Dedifferentiated amniotic fluid mesenchymal stem cell (primary cell): ENCODE results near the gene B3GALT6.

Experiments
- DNase-seq: peaks from one replicate; pipeline ENCODE4 v3.0.0-alpha.2; 2016; ENCODE audit errors: extremely low spot score

B3GALT6 gene

DNA sequence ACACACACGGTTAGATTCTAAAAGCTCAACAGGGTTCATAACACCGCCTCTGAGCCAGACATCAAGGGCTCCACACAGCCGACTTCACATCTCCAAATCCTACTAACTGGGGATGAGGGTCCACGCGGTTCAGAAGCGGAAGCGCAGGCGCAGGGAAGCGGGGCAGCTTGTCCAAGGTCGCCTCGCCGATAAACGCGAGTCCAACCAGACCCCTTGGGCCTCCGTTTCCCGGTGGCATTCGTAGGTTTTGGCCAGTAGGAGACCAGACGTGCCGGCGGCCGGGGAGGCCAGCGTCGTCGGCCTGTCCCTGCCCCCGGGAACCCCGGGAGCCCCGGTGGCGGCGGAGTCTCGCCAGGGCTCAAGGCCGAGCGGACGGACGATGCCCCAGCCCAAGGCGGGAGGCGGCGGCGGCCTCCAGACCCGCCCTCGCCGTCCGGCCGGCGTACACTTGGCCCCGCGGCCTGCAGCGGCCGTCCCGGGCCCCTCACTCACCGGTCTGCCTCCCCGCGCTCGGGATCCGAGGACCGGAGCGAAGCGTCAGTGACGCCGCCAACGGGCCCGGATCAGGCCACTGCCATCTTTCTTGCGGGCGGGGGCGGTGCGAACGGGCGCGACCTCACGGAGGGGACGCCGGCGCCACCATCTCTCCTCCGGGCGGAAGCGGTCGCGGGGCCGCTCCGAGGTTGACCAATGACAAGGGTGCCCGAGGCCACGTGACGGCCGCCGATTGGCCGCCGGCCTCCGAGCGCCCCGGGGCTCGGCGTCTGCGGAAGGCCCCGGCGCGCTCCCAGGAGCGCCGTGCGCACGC lies 433 bp upstream of the B3GALT6 start, which contains the start of gene SDF4:
Gene SDF4, minus strand, starts transcription at position 602 of the 808 bp plus-strand sequence. CDS start 3,229 bp downstream, outside the sequence.
- peak; percentile 90 for DNase-seq

- no peak for DNase-seq
Measured at GRCh38 chr1:1232796-1233566, 944 bp downstream of the B3GALT6 start.

DNA sequence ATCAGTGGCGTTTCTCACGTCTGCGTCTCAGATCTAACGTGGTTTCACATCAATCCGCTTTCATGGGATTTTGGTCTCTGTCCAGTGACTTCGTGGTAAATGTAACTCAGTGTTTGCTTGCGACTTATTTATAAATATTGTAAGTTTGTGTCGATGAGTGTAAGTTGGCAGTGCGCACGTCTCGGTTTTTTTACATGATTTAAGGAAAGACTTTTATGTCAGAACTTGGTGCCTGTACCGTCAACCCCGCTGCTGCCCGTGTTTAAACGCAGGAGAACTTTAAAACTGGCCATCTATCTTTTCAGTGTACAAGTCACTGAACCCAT lies 1.5 kb downstream of the B3GALT6 start:
- no peak for DNase-seq

DNA sequence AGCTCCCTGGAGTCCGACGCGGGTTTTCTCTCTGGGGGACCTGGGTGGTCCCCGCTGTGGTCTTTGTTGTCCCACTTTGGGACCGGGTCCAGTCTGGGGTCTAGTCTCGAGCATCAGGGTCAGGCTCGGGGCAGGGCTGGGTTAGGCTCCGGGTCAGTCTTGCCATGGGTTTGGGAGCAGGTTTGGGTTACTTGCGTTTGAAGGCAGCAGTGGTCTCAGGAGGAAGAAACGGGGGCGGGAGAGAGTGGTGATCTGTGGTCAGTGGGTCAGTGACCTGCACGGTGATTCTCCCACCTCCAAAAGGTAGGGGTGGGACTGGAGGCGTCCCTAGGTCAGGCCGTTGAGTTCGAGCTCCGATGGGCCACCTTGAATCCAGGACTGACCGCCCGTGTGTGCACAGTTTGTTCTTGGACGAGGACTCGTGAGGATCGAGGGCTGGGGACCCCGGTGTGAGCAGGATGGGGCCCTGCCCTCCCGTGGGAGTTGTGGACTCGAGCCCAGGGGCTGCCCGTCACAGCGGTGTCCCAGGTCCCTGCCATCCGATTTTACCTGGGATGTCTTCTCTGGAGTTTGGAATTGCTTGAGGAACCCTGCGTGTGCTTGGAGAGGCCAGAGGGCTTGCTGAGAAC lies 2.3 kb downstream of the B3GALT6 start:
- DNase-seq: no peak

- DNase-seq: no peak
Measured at GRCh38 chr1:1235016-1235744, 3.1 kb downstream of the B3GALT6 start.

DNA sequence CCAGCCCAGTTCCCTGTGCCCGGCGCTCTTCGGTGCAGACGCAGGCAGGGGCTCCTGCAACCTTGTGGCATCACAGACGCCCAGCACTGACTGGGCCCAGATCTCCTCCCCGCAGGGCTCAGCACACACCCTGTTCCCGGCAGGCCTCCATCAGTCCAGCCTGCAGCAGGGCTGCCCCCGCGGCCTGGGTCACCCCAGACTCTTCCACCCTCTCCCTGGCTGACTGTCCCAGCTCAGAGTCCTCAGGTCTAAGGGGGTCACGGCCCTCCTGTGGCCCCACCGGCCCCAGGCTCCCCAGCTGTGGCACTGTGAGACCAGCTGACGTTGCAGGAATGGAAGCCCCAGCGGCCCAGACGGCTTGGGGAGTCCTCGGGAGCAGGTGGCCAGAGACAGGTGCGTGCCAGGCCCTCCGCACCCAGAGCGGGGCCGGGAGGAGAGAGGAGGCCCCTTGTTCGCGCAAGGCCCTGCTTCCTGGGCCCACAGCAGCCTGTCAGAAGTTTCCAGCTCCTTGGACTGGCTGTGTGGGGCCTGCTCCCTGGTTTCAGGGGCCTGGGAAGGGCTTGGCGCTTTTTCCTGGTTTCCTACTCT lies 4.2 kb downstream of the B3GALT6 start:
- DNase-seq: no peak

DNA sequence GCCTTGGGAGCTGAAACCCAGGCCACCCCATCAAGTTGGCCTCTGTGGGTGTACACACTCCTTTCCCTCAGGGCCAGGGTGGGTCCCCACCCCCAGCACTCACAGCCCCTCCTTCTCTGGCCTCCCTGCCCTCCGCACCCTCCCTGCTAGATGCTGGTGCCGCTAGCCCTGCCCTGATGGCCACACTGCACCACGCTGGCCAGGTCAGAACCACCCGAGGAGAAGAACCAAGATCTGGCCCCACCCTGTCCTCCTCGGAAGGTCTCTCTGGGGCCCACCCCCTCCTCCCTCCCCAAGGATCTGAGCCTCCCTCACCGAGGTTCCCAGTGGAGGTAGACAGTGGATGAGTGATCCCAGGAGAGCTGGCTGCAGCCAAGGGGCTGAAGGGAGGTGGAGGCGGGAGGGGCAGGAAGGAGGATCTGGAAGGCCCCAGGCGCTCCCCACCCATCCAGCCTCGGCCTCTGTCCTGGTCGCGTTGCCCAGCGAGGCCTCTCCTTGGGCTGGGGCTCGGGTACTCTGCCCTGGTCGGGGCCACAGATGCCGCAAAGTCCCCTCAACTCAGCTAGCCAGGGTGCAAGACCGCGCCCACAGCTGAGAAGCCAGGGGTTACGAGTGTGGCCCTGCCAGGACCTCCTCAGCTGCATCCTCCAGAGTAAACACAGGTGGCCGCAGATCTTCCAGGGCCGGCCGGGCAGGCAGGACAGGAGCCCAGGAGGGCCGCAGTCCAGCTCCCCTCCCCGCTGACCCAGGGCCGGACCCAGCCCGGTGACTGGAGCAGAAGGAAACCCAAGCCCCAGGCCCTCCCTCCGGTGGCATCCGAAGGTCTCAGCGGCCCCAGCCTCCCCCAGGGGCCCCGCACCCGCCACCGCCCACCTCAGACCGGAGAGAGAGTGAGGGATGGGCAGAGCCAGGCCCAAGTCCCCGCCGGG lies 5.2 kb downstream of the B3GALT6 start:
- no peak for DNase-seq

DNA sequence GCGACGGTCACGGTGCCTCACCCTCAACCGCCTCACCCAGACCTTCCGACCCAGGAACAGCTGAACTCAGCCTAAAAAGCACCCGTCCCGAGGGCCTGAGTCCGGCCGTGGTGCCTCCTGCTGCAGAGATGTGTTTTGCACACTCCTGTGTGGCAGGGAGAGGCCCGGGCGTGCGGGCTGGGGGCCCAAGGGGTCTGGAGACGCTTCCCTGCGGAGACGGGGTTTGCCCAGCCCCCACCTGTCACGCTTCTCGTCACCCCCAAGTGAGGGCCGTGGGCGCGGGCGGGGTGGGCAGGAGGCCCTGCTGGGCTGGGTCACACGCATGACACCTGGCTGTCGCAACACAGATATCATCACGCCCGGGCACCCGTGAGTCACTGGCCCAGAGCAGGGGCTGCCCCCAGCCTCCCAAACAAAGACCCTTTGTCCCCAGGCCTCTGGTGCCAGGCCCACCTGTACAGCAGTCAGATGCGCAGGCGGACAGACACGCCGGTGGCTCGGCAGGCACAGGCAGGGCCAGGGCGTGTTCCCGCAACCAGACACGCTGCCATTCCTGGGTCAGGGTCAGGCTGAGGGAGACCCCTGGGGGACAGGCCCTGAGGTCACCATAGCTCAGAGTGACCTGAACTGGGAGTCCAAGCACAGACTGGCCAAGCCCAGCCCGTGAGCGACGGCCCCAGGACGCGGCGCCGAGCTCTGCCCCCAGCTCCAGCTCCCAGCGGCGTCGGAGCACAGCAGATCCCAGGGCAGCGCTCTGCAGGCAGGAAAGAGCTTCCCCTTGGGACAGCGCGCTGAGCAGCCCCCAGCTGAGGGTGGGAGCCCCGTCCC lies 6.1 kb downstream of the B3GALT6 start:
- DNase-seq: no peak

DNA sequence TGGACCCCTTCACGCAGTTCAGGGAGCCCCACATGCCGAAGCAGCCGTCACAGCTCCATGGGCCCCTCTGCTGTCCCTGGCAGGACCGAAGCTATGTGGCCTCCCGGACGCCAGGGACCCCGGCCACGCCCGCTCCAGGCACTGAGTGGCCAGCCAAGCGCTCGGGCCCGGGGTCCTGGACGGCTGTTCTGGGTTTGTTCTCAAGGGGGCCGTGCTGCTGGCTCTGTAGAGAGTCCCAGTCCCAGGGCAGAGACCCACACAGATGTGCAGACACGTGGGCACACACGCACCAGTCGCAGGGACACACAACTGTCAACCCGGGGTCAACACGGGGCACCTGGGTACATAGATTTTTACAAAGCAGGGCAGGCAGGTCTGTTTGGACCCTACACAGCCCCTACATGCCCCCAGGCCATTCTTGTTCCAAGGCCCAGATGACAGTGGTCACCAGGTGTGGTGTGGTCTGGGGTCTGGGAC lies 6.7 kb downstream of the B3GALT6 start:
- DNase-seq: no peak

DNA sequence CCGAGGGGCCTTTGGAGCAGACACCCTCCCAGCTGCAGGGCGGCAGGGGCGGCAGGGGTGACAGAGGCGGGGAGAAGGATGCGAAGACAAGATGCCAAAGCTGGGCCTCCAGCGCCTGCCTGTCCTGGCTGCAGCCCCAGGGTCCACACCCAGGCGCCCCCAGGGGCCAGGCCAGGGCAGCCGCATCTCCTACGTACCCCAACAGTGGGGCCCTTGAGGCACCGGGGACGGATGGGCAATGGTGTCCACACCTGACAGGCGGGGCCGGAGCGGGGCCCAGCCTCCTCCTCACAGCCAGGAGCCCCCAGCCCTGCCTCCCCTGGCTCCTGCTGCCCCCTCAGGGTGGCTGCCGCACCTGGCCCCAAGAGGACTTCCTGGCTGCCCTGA lies 7.2 kb downstream of the B3GALT6 start:
- DNase-seq: no peak

DNA sequence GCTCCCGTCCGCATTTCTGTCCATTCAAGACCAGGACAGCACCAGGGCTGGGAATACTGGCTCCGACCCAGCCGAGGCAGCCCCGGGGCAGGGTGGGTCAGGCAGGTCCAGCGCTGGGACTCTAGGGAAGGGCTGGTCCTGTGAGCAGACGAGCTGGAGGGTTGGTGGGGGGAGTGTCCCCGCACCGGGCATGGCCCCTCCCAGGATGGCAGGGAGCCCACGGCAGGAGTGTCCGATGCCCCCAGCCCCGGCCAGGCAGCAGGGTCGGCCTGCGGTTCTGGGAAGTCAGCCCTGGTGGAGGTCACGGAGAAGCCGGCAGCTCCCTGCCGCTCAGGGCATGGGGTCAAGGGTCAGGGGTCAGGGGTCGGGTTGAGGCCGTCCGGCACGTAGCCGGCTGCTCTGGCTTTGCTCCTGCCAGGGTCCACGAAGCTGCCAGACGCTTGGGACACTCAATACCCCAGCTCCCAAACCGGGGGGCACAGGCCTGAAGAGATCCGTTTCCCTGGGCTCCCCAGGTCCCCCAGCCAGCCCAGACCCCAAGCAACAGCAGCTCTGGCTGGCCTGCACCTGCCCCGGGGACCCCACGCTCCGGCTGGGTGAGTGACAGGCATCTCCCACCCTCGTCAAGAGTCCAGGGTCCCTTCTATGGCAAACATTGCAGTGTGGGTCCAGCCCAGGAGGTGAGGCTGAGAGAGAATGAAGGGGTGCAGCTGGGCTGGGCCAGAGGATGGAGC lies 7.7 kb downstream of the B3GALT6 start:
- DNase-seq: no peak

- no peak for DNase-seq
Measured at GRCh38 chr1:1240348-1240732, 8.3 kb downstream of the B3GALT6 start.

DNA sequence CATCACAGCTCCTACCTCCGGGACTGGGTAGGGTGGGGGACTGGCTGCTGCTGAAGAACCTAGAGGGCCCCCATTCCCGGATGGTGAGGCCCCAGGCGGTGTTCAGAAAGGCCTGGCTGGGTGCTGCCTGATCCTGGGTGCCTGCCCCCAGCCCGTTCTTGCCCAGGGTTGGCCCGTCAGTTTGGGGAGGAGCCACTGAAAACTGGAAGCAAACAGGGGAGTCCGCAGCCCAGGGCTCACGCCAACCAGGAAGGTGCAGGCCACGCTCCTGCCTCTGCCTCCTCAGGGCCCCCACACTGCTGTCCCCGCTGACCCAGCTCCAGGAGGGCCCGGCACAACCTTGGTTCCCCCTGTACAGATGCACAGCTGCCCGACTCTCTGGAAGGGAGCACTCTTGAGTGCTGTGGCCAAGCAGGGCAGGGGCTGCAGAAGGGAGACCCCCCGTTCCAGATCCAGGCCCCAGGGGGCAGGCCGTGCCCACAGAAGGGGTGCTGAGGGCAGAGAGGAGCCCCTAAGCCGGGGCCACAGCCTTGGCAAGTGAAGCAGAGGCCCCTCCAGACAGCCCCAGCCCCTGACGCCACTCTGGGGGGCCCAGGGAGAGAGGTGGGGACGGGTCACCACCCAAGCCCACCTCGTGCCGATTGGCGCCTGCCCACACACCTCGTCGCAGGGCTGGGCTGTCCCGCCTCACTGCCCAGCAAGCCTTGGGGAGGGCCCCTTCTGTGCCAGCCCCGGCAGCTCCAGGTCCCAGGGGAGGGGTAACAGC lies 9.0 kb downstream of the B3GALT6 start:
- DNase-seq: no peak

DNA sequence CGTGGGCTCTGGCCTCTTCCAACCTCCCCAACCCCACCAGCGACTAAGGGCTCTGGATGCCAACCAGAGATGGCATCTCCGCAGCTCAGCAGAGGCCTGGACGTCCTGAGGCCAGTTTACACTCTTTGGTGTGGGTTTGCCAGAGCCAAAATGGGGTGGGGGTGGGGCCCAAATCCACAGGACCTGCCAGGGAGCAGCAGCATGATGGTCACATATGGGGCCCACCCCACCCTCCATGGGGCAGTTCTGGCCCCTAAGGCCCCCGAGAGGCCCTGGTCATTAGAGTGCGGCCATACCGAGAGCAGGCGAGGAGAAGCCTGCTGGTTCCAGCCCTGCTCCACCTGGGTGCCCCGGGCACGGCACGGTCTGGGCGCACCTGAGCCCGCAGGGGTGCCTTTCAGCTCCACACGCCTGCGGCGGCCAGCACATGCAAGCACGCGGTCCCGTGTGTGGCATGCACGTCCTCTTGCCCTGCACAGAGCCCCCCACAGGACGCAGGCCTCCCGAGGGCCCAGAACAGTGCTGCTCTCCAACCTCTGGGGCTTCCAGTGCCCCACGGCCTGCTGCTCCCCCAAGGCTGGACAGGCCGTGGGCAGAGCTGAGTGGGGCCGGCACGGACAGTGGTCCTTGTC lies 9.7 kb downstream of the B3GALT6 start:
- no peak for DNase-seq

- DNase-seq: no peak
Measured at GRCh38 chr1:1242461-1243265, 10.6 kb downstream of the B3GALT6 start.

- no peak for DNase-seq
Measured at GRCh38 chr1:1243266-1243660, 11.2 kb downstream of the B3GALT6 start.

DNA sequence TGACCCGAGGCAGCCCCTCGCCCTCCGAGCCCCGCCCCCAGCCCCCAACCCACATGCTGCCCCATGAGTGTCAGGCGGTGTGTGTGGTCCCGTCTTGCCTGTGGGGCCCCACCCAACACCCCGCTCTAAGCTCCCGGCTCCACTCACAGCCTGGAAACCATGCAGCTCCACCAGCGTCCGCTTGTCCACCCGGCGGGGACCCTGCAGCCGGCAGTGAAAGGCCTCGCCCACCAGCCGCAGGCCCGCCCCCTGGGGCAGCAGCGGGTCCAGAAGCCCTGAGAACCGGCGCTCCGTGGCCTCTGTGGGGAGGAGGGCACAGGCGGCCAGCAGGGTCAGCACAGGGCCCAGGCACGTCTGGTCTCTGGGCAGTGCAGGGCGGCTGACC lies 11.8 kb downstream of the B3GALT6 start:
- no peak for DNase-seq
